SK-N-DZ (cell line): ENCODE measurements around the gene TEDC1.

ENCODE experiments used
- DNase-seq: peaks from one replicate; pipeline ENCODE4 v3.0.0-alpha.2; 2015; ENCODE audit warnings: low spot score

The TEDC1 gene

GRCh38 chr14:105473033-105473676, 17.9 kb upstream of the TEDC1 start:
- DNase-seq: no peak

- peak; percentile 84 for DNase-seq
Observed at GRCh38 chr14:105473677-105474482, 17.2 kb upstream of the TEDC1 start.

- no peak for DNase-seq
Observed at GRCh38 chr14:105474483-105475268, 16.4 kb upstream of the TEDC1 start, which contains the start of gene CRIP2. Gene CRIP2, plus strand, starts transcription at chr14:105474821. Its CDS starts 42 bp downstream, at chr14:105474863.

DNA sequence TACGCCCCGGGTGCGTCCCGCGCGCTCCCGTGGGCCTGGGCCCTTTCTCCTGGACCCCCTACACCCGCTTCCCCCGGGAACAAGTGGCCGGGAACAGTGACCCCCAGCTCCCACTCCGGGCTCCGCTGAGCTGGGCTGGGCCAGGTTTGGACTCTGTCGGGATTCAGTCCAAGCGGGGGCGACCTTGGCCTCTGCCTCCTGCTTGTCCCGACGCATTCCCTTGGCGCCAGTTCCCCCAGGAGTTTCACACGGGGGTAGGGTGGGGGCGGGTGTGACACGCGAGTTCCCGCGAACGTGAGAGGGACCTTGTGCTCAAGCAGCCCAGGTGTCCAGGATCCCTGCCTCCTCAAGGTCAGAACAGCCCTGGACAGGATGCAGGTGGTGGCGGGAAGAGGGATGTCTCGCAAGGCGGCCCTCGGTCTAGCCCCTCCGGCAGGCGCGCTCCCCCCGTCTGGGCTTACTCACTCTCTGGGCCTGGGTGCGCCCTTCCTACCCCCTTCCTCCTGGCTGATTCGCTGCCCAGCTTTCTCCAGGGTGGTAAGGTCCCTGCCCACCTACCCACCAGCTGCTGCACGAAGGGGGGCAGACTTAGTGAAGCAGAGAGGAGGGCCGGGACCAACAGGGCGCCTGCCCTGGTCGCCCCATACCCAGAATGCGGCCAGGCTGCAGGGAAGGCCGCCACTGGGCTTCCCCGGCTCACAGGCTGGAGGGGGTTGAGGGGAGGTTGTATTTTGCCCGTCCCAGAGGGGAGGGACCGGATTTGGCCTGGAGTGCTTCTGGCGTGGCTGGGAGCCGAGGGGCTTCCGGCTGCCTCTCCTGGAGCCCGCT, 15.6 kb upstream of the TEDC1 start:
- no peak for DNase-seq

- no peak for DNase-seq
Observed at GRCh38 chr14:105476097-105476830, 14.8 kb upstream of the TEDC1 start.

GRCh38 chr14:105476831-105477659, 14.0 kb upstream of the TEDC1 start:
- DNase-seq: no peak

DNA sequence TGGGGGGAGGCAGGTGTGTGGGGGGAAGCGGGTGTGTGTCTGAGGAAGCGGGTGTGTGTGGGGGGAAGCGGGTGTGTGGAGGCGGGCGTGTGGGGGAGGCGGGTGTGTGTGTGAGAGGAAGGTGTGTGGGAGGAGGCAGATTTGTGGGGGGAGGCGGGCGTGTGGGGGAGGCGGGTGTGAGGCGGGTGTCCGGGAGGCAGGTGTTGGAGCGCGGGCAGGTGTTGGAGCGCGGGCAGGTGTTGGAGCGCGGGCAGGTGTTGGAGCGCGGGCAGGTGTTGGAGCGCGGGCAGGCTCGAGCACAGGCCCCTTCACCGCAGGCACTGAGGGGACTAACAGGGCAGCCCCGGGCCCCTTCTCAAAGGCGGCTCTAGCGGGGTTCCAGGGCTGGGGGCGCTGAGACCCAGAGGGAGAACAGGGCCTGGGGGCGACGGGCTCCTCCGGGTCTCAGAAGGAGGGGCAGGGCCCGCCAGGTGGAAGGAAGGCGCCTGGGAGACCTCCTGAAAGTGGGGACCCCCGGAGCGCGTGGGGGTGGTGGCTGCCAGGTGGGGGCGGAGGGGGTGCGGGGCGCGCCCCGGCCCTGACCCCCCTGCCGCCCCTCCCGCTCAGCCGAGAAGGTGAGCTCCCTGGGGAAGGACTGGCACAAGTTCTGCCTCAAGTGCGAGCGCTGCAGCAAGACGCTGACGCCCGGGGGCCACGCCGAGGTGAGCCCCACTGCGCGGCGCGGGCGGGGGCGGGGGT, 13.2 kb upstream of the TEDC1 start:
- DNase-seq: no peak

- DNase-seq: no peak
Observed at GRCh38 chr14:105478398-105479251, 12.4 kb upstream of the TEDC1 start.

GRCh38 chr14:105479431-105480158, 11.5 kb upstream of the TEDC1 start:
- DNase-seq: no peak

GRCh38 chr14:105480199-105480746, 10.8 kb upstream of the TEDC1 start:
- no peak for DNase-seq

- peak; percentile 70 for DNase-seq
Observed at GRCh38 chr14:105480807-105481801, 9.9 kb upstream of the TEDC1 start.

- DNase-seq: peak; percentile 60
Observed at GRCh38 chr14:105481886-105482457, 9.1 kb upstream of the TEDC1 start.

- no peak for DNase-seq
Observed at GRCh38 chr14:105482486-105483110, 8.4 kb upstream of the TEDC1 start.

- no peak for DNase-seq
Observed at GRCh38 chr14:105483300-105484068, 7.6 kb upstream of the TEDC1 start.
